MM.1S (cell line): ENCODE data around the gene SV2B.

ENCODE experiments used
- DNase-seq: peaks from one replicate; pipeline ENCODE4 v3.0.0-alpha.2; 2015
- H2AFZ ChIP-seq: fragments of 300-600 bp; sonication (generic); 2 replicates; pipeline ENCODE4 v1.6.0; 2016; ENCODE audit warnings: antibody characterized with exemption, low read length
- H3F3A ChIP-seq: fragments of 300-600 bp; sonication (generic); 2 replicates; pipeline ENCODE4 v1.6.1; 2016; ENCODE audit warnings: mild to moderate bottlenecking, antibody characterized with exemption, low read length, moderate library complexity, mixed read lengths; ENCODE audit not compliant: insufficient read depth
- H3K27ac ChIP-seq: fragments of 300-600 bp; sonication (generic); 2 replicates; pipeline ENCODE4 v1.5.1; 2016; ENCODE audit warnings: mild to moderate bottlenecking, low read length
- H3K27me3 ChIP-seq: fragments of 300-600 bp; sonication (generic); replicated peaks from 2 replicates; pipeline ENCODE4 v1.6.0; 2016; ENCODE audit warnings: low read length; ENCODE audit not compliant: insufficient read depth
- H3K36me3 ChIP-seq: fragments of 300-600 bp; sonication (generic); replicated peaks from 2 replicates; pipeline ENCODE4 v1.6.1; 2016; ENCODE audit warnings: mild to moderate bottlenecking, low read length, mixed read lengths; ENCODE audit not compliant: insufficient read depth
- H3K4me1 ChIP-seq: fragments of 300-600 bp; sonication (generic); 2 replicates; pipeline ENCODE4 v1.6.1; 2016; ENCODE audit warnings: low read length, mixed read lengths
- H3K4me2 ChIP-seq: fragments of 300-600 bp; sonication (generic); 2 replicates; pipeline ENCODE4 v1.6.0; 2016; ENCODE audit warnings: low read depth, low read length
- H3K4me3 ChIP-seq: fragments of 300-600 bp; sonication (generic); 2 replicates; pipeline ENCODE4 v1.5.1; 2016; ENCODE audit warnings: low read length, mixed read lengths
- H3K79me2 ChIP-seq: fragments of 300-600 bp; sonication (generic); 2 replicates; pipeline ENCODE4 v1.6.1; 2016; ENCODE audit warnings: mixed run types, low read length, mixed read lengths
- H3K9ac ChIP-seq: fragments of 300-600 bp; sonication (generic); 2 replicates; pipeline ENCODE4 v1.6.1; 2016; ENCODE audit warnings: low read length, mixed read lengths
- H3K9me2 ChIP-seq: fragments of 300-600 bp; sonication (generic); replicated peaks from 2 replicates; pipeline ENCODE4 v1.6.1; 2016; ENCODE audit warnings: mild to moderate bottlenecking, low read length, mixed read lengths; ENCODE audit not compliant: insufficient read depth
- H3K9me3 ChIP-seq: fragments of 300-600 bp; sonication (generic); replicated peaks from 2 replicates; pipeline ENCODE4 v1.6.1; 2016; ENCODE audit warnings: mild to moderate bottlenecking, low read length, mixed read lengths; ENCODE audit not compliant: insufficient read depth
- H4K20me1 ChIP-seq: fragments of 300-600 bp; sonication (generic); 2 replicates; pipeline ENCODE4 v1.6.1; 2016; ENCODE audit warnings: mild to moderate bottlenecking, low read length, moderate library complexity, mixed read lengths; ENCODE audit not compliant: insufficient read depth
- EZH2 ChIP-seq: fragments of 300-600 bp; sonication (generic); optimal IDR thresholded peaks from 2 replicates; pipeline ENCODE3; 2017; ENCODE audit warnings: low read depth, mild to moderate bottlenecking, antibody characterized with exemption, low read length, mixed read lengths
- EZH2phosphoT487 ChIP-seq: fragments of 300-600 bp; sonication (generic); IDR thresholded peaks from 2 replicates; pipeline ENCODE4 v1.6.1; 2018; ENCODE audit warnings: antibody characterized with exemption, low read length
- TF ChIP-seq, protein P1 (sequence below): fragments of 300-600 bp; sonication (generic); IDR thresholded peaks from 2 replicates; pipeline ENCODE4 v1.5.1; 2016; ENCODE audit warnings: antibody characterized with exemption, low read length, mixed read lengths

The SV2B gene

DNA sequence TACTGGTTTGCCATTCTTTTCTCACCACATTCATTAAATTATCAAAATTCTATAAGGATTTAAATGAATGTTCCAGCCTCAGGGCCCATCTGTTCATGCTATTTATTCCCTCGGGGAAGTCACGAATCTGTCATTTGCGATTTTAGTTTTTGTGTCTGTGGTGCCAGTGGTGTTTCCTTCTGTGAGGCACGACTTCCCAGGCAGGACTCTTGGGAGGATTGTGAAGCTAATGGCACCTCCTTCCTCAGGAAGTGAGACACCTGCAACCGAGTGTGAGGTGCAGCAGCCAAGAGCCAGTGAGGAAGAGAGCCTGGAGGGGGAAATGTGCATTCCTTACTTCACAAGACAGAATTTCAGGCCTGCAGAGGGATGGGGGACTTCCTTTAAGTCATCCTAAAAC is 24.1 kb downstream of the SV2B start:
- Histone ChIP-seq H3K4me2 (no peak overlapping the region), H2AFZ (no peak overlapping the region), H3K9me3 (no peaks in the 10 kb centered on the region), H4K20me1 (no peaks in the 10 kb centered on the region), H3K4me1 (no peaks in the 10 kb centered on the region), H3K36me3 (no peaks in the 10 kb centered on the region), H3K79me2 (no peaks in the 10 kb centered on the region), H3K4me3 (no peak overlapping the region), H3F3A (no peaks in the 10 kb centered on the region), H3K27me3 (no peaks in the 10 kb centered on the region), H3K27ac (no peak overlapping the region), H3K9ac (no peak overlapping the region), H3K9me2 (no peaks in the 10 kb centered on the region)
- no peak for DNase-seq
- no peak for TF ChIP-seq EZH2phosphoT487
- TF ChIP-seq, protein P1, sequence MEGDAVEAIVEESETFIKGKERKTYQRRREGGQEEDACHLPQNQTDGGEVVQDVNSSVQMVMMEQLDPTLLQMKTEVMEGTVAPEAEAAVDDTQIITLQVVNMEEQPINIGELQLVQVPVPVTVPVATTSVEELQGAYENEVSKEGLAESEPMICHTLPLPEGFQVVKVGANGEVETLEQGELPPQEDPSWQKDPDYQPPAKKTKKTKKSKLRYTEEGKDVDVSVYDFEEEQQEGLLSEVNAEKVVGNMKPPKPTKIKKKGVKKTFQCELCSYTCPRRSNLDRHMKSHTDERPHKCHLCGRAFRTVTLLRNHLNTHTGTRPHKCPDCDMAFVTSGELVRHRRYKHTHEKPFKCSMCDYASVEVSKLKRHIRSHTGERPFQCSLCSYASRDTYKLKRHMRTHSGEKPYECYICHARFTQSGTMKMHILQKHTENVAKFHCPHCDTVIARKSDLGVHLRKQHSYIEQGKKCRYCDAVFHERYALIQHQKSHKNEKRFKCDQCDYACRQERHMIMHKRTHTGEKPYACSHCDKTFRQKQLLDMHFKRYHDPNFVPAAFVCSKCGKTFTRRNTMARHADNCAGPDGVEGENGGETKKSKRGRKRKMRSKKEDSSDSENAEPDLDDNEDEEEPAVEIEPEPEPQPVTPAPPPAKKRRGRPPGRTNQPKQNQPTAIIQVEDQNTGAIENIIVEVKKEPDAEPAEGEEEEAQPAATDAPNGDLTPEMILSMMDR, result no peak
- no peak for TF ChIP-seq EZH2

DNA sequence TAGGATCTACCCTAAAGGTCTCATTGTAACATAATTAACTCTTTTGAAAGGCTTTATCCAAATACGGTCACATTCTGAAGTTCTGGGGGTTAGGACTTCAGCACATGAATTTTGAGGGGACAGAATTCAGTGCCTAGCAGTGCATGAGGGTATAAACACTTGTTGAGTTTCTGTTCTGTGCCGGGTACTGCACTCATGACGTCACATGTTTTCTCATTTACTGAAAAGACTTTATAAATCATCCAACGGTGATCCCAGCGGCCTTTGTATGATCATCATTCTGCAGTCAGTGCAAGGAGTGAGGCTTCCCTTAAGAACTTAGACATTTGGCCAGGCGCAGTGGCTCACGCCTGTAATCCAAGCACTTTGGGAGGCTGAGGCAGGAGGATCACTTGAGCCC is 25.1 kb downstream of the SV2B start:
- Histone ChIP-seq H3K4me1 (no peaks in the 10 kb centered on the region), H3K79me2 (no peaks in the 10 kb centered on the region), H3K27me3 (no peaks in the 10 kb centered on the region), H3K27ac (no peak overlapping the region), H3K9ac (no peak overlapping the region), H3F3A (no peaks in the 10 kb centered on the region), H3K4me3 (no peak overlapping the region), H3K9me3 (no peaks in the 10 kb centered on the region), H3K4me2 (no peak overlapping the region), H3K9me2 (no peaks in the 10 kb centered on the region), H3K36me3 (no peaks in the 10 kb centered on the region), H4K20me1 (no peaks in the 10 kb centered on the region), H2AFZ (no peak overlapping the region)
- TF ChIP-seq, protein P1, result no peak
- no peak for TF ChIP-seq EZH2phosphoT487
- DNase-seq, result no peak

DNA sequence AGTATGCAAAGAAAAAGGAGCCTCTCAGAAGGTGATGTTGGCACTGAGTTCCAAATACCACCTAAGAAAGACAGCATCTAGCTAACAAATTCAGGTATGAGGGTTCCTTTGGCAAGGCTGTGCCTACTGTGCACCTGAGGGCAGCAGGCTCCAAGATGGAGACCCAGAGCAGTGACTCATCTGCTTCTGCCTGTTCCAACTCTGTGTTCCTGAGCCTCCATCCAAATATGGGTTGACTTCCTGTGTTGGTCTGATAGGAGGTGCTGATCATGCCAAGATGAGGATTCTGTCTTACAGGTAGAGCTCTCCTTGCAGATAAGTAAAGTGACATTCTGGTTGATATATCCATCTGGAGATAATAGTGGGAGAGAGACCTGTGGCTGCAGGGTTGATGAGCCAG is 26.0 kb downstream of the SV2B start:
- H4K20me1 ChIP-seq, result no peaks in the 10 kb centered on the region
- H3K4me1 ChIP-seq, result no peaks in the 10 kb centered on the region
- H3K27me3 ChIP-seq, result no peaks in the 10 kb centered on the region
- no peak overlapping the region for H3K9ac ChIP-seq
- H3K36me3 ChIP-seq, result no peaks in the 10 kb centered on the region
- H3K4me3 ChIP-seq, result no peak overlapping the region
- no peak overlapping the region for H2AFZ ChIP-seq
- no peaks in the 10 kb centered on the region for H3K79me2 ChIP-seq
- no peaks in the 10 kb centered on the region for H3K9me2 ChIP-seq
- TF ChIP-seq EZH2phosphoT487 (no peak), EZH2 (no peak)
- TF ChIP-seq, protein P1, result no peak
- DNase-seq, result no peak
- H3K4me2 ChIP-seq, result no peak overlapping the region
- H3K27ac ChIP-seq, result no peak overlapping the region
- H3K9me3 ChIP-seq, result no peaks in the 10 kb centered on the region
- H3F3A ChIP-seq, result no peaks in the 10 kb centered on the region
